HEK293 (cell line): ENCODE results near the gene BAX.

Source experiments
- BCL11A ChIP-seq: fragments of 450-650 bp; formaldehyde crosslinking; IDR thresholded peaks from 2 replicates; pipeline ENCODE4 v1.5.1; 2016; ENCODE audit warnings: low read depth, missing biosample characterization, missing genetic modification characterization
- GLIS1 ChIP-seq: fragments of 450-650 bp; formaldehyde crosslinking; IDR thresholded peaks from 2 replicates; pipeline ENCODE4 v1.5.1; 2016; ENCODE audit warnings: missing biosample characterization, missing genetic modification characterization
- HOXC10 ChIP-seq: sonication (generic); formaldehyde crosslinking; IDR thresholded peaks from 2 replicates; pipeline ENCODE4 v1.8.1; 2023; ENCODE audit warnings: mild to moderate bottlenecking, missing genetic modification reagents
- KLF7 ChIP-seq: fragments of 450-650 bp; formaldehyde crosslinking; IDR thresholded peaks from 2 replicates; pipeline ENCODE4 v1.5.1; 2016; ENCODE audit warnings: missing biosample characterization, missing genetic modification characterization, borderline replicate concordance
- KLF8 ChIP-seq: fragments of 450-650 bp; formaldehyde crosslinking; IDR thresholded peaks from 2 replicates; pipeline ENCODE4 v1.5.1; 2016; ENCODE audit warnings: missing biosample characterization, missing genetic modification characterization
- REPIN1 ChIP-seq: fragments of 450-650 bp; formaldehyde crosslinking; IDR thresholded peaks from 2 replicates; pipeline ENCODE4 v1.5.1; 2017; ENCODE audit warnings: missing biosample characterization, missing genetic modification characterization, low read depth
- SALL2 ChIP-seq: fragments of 450-650 bp; formaldehyde crosslinking; IDR thresholded peaks from 2 replicates; pipeline ENCODE4 v1.5.0; 2017; ENCODE audit warnings: missing biosample characterization, mild to moderate bottlenecking, missing genetic modification characterization, borderline replicate concordance
- SP2 ChIP-seq: fragments of 450-650 bp; formaldehyde crosslinking; IDR thresholded peaks from 2 replicates; pipeline ENCODE4 v1.5.1; 2016; ENCODE audit warnings: missing biosample characterization, missing genetic modification characterization
- ZBTB17 ChIP-seq: fragments of 450-650 bp; formaldehyde crosslinking; IDR thresholded peaks from 2 replicates; pipeline ENCODE4 v1.5.1; 2016; ENCODE audit warnings: missing biosample characterization, missing genetic modification characterization
- ZEB2 ChIP-seq: fragments of 450-650 bp; formaldehyde crosslinking; IDR thresholded peaks from 2 replicates; pipeline ENCODE4 v1.5.1; 2016; ENCODE audit warnings: missing biosample characterization, missing genetic modification characterization
- ZNF148 ChIP-seq: fragments of 450-650 bp; formaldehyde crosslinking; IDR thresholded peaks from 2 replicates; pipeline ENCODE4 v1.5.0; 2017; ENCODE audit warnings: missing biosample characterization, missing genetic modification characterization, borderline replicate concordance
- ZNF16 ChIP-seq: fragments of 450-650 bp; formaldehyde crosslinking; IDR thresholded peaks from 2 replicates; pipeline ENCODE4 v1.5.1; 2016; ENCODE audit warnings: low read depth, missing biosample characterization, missing genetic modification characterization
- ZNF184 ChIP-seq: fragments of 450-650 bp; IDR thresholded peaks from 2 replicates; pipeline ENCODE4 v1.5.1; 2018; ENCODE audit warnings: missing biosample characterization, mild to moderate bottlenecking, missing genetic modification characterization
- ZNF2 ChIP-seq: fragments of 450-650 bp; formaldehyde crosslinking; IDR thresholded peaks from 2 replicates; pipeline ENCODE4 v1.5.1; 2016; ENCODE audit warnings: missing biosample characterization, missing genetic modification characterization
- ZNF214 ChIP-seq: fragments of 450-650 bp; formaldehyde crosslinking; IDR thresholded peaks from 2 replicates; pipeline ENCODE4 v1.5.1; 2017; ENCODE audit warnings: missing biosample characterization, mild to moderate bottlenecking, missing genetic modification characterization, borderline replicate concordance
- ZNF221 ChIP-seq: fragments of 450-650 bp; formaldehyde crosslinking; IDR thresholded peaks from 2 replicates; pipeline ENCODE4 v1.5.1; 2017; ENCODE audit warnings: missing biosample characterization, missing genetic modification characterization, borderline replicate concordance
- ZNF26 ChIP-seq: fragments of 450-650 bp; formaldehyde crosslinking; IDR thresholded peaks from 2 replicates; pipeline ENCODE4 v1.5.1; 2016; ENCODE audit warnings: missing biosample characterization, missing genetic modification characterization
- ZNF335 ChIP-seq: fragments of 450-650 bp; formaldehyde crosslinking; conservative IDR thresholded peaks from 2 replicates; pipeline ENCODE4 v1.5.1; 2016; ENCODE audit warnings: missing biosample characterization, missing genetic modification characterization
- ZNF501 ChIP-seq: fragments of 450-650 bp; formaldehyde crosslinking; IDR thresholded peaks from 2 replicates; pipeline ENCODE4 v1.5.1; 2016; ENCODE audit warnings: missing biosample characterization, missing genetic modification characterization
- ZNF530 ChIP-seq: fragments of 450-650 bp; formaldehyde crosslinking; IDR thresholded peaks from 2 replicates; pipeline ENCODE4 v1.5.1; 2016; ENCODE audit warnings: low read depth, missing biosample characterization, missing genetic modification characterization
- ZNF560 ChIP-seq: fragments of 450-650 bp; formaldehyde crosslinking; IDR thresholded peaks from 2 replicates; pipeline ENCODE4 v1.5.1; 2017; ENCODE audit warnings: missing biosample characterization, missing genetic modification characterization, borderline replicate concordance
- ZNF629 ChIP-seq: fragments of 450-650 bp; formaldehyde crosslinking; IDR thresholded peaks from 2 replicates; pipeline ENCODE4 v1.5.1; 2017; ENCODE audit warnings: missing biosample characterization, missing genetic modification characterization
- ZNF692 ChIP-seq: fragments of 450-650 bp; formaldehyde crosslinking; IDR thresholded peaks from 2 replicates; pipeline ENCODE4 v1.5.1; 2016; ENCODE audit warnings: missing biosample characterization, missing genetic modification characterization
- ZNF76 ChIP-seq: fragments of 450-650 bp; formaldehyde crosslinking; IDR thresholded peaks from 2 replicates; pipeline ENCODE4; 2016; ENCODE audit warnings: low read depth, missing biosample characterization, missing genetic modification characterization, borderline replicate concordance
- ZSCAN16 ChIP-seq: fragments of 450-650 bp; formaldehyde crosslinking; IDR thresholded peaks from 2 replicates; pipeline ENCODE4 v1.5.1; 2016; ENCODE audit warnings: missing biosample characterization, missing genetic modification characterization
- TF ChIP-seq, protein P1 (sequence below): fragments of 450-650 bp; formaldehyde crosslinking; IDR thresholded peaks from 2 replicates; pipeline ENCODE4 v1.5.1; 2016; ENCODE audit warnings: missing biosample characterization, missing genetic modification characterization
- TF ChIP-seq, protein P2 (sequence below): fragments of 450-650 bp; formaldehyde crosslinking; IDR thresholded peaks from 2 replicates; pipeline ENCODE4 v1.5.1; 2016; ENCODE audit warnings: missing biosample characterization, missing genetic modification characterization
- TF ChIP-seq, protein P3 (sequence below): fragments of 450-650 bp; formaldehyde crosslinking; optimal IDR thresholded peaks from 2 replicates; pipeline ENCODE3; 2016; ENCODE audit warnings: missing biosample characterization, mild to moderate bottlenecking, missing genetic modification characterization

The BAX gene

GRCh38 chr19:48965040-48965805 lies 10.5 kb downstream of the BAX start, which contains the start of gene FTL (continued):
- TF ChIP-seq ZNF214 (tag by site-specific recombination) (no peak), SP2 (tag by site-specific recombination) (peak; percentile 89), ZNF501 (peak; percentile 93; the same call in 1 of the 2 replicates), KLF7 (peak; percentile 37; the same call in 1 of the 2 replicates), ZNF221 (tag by site-specific recombination) (no peak), ZNF335 (tag by site-specific recombination) (0 out of 2 replicates have a peak, but pooled peaks have one; percentile 7), ZNF184 (tag by site-specific recombination) (no peak), ZNF692 (tag by site-specific recombination) (peak; percentile 79), ZNF560 (no peak), ZNF629 (tag by site-specific recombination) (peak; percentile 45; the same call in 1 of the 2 replicates), ZSCAN16 (tag by site-specific recombination) (no peak; the same call in 1 of the 2 replicates), REPIN1 (peak; percentile 81; the same call in 1 of the 2 replicates), ZBTB17 (tag by site-specific recombination) (peak; percentile 92), ZEB2 (tag by site-specific recombination) (peak; percentile 37; the same call in 1 of the 2 replicates), ZNF26 (tag by site-specific recombination) (no peak), GLIS1 (tag by site-specific recombination) (no peak; the same call in 1 of the 2 replicates), ZNF148 (tag by site-specific recombination) (0 out of 2 replicates have a peak, but pooled peaks have one; percentile 22), ZNF2 (peak; percentile 79), ZNF530 (tag by site-specific recombination) (no peak), BCL11A (tag by site-specific recombination) (no peak; the same call in 1 of the 2 replicates), ZNF76 (no peak), SALL2 (no peak), HOXC10 (no peak), ZNF16 (tag by site-specific recombination) (no peak), KLF8 (peak; percentile 56; the same call in 1 of the 2 replicates)
- TF ChIP-seq, protein P1, sequence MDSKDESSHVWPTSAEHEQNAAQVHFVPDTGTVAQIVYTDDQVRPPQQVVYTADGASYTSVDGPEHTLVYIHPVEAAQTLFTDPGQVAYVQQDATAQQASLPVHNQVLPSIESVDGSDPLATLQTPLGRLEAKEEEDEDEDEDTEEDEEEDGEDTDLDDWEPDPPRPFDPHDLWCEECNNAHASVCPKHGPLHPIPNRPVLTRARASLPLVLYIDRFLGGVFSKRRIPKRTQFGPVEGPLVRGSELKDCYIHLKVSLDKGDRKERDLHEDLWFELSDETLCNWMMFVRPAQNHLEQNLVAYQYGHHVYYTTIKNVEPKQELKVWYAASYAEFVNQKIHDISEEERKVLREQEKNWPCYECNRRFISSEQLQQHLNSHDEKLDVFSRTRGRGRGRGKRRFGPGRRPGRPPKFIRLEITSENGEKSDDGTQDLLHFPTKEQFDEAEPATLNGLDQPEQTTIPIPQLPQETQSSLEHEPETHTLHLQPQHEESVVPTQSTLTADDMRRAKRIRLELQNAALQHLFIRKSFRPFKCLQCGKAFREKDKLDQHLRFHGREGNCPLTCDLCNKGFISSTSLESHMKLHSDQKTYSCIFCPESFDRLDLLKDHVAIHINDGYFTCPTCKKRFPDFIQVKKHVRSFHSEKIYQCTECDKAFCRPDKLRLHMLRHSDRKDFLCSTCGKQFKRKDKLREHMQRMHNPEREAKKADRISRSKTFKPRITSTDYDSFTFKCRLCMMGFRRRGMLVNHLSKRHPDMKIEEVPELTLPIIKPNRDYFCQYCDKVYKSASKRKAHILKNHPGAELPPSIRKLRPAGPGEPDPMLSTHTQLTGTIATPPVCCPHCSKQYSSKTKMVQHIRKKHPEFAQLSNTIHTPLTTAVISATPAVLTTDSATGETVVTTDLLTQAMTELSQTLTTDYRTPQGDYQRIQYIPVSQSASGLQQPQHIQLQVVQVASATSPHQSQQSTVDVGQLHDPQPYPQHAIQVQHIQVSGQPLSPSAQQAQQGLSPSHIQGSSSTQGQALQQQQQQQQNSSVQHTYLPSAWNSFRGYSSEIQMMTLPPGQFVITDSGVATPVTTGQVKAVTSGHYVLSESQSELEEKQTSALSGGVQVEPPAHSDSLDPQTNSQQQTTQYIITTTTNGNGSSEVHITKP = peak; percentile 65
- TF ChIP-seq, protein P2, sequence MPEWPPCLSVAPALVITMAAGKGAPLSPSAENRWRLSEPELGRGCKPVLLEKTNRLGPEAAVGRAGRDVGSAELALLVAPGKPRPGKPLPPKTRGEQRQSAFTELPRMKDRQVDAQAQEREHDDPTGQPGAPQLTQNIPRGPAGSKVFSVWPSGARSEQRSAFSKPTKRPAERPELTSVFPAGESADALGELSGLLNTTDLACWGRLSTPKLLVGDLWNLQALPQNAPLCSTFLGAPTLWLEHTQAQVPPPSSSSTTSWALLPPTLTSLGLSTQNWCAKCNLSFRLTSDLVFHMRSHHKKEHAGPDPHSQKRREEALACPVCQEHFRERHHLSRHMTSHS (tag by site-specific recombination) = no peak
- TF ChIP-seq, protein P3, sequence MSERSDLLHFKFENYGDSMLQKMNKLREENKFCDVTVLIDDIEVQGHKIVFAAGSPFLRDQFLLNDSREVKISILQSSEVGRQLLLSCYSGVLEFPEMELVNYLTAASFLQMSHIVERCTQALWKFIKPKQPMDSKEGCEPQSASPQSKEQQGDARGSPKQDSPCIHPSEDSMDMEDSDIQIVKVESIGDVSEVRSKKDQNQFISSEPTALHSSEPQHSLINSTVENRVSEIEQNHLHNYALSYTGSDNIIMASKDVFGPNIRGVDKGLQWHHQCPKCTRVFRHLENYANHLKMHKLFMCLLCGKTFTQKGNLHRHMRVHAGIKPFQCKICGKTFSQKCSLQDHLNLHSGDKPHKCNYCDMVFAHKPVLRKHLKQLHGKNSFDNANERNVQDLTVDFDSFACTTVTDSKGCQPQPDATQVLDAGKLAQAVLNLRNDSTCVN = peak; percentile 56
